NCI-H2171 (cell line): ENCODE data around the gene LRRC8C.

ENCODE experiments used
- DNase-seq: peaks from one replicate; lab custom pipeline; 2025; lab: John Stamatoyannopoulos, UW

Gene LRRC8C

DNA sequence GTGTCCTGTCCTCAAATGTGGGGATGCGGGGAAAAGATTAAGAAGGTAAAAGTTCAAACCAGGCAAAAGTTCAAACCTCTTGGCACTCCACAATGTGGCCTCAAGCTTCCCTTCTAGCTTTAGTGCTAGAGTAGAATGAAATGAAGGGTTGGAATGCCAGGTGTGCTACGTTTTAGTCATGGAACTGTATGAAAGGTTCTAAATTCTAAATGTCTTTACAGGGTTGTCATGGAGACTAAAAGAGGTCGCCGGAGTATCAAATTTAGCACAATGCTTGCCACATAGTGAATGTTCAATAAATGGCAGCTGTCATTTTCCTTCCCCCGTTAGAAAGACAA is 130.7 kb downstream of the LRRC8C start:
- no peak for DNase-seq

DNA sequence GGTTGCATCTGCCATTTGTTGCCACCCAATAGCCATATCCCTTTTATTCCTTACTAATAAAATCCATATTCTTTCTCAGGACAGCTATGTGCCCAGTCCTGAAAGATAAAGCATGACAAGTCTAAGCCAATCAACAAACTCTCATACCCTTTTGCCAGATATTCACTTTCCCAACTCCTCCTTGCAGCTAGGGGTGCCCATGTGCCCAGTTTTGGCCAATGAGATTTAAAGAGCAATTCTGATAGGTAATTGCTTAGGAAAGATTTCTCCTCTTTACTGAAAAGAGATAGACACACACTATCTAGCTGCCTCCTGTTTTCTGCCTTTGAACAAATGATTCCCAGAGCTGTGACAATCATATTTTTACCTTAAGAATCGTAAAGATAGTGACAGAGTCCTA is 132.9 kb downstream of the LRRC8C start:
- DNase-seq = no peak

DNA sequence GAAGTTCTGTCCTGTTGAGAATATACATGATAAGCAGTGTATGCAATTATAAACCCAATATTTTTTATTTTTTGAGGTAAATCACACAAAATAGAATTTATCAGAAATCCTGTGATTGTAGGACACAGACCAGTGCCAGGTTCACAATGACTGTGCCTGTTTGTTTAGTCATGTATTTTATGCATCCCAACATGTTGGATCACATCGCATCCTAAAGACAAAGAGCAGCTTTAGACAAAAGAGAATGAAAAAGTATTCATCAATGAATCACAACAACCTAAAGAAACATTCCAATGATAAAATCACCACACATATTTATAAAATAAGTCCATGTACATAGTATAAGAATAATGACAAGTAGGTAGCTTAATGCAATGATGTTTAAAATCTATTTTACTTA is 134.7 kb downstream of the LRRC8C start:
- no peak for DNase-seq
